ENCODE data around the gene MBD3L5.
"Not testable (repeated sequence)": the region's sequence is repeated elsewhere in the genome, so short reads cannot be mapped to it uniquely, and the experiment has no call there.

MBD3L5 gene

DNA sequence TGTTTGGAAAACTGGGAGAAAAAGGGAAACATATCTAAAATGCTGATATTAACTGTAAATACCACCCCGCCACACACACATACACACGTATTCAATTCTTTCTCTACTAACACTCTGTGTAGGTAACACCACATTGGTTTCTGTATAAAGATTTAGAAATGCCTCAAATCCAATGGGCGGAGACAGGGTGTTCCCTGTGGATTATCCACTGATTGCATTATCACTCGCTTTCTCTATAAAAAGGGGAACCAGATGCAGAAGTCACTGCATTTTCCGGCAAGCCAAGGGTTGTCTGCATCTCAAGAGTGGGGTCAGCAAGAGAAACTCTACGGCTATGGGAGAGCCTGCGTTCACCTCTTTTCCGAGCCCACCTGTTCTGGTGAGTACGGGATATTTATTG lies at the start of gene MBD3L5:
Gene MBD3L5 (plus strand): TSS at position 301 of the 400 bp plus-strand sequence. CDS start 34 bp downstream, at position 335.
- DNase-seq, result not testable (repeated sequence)

DNA sequence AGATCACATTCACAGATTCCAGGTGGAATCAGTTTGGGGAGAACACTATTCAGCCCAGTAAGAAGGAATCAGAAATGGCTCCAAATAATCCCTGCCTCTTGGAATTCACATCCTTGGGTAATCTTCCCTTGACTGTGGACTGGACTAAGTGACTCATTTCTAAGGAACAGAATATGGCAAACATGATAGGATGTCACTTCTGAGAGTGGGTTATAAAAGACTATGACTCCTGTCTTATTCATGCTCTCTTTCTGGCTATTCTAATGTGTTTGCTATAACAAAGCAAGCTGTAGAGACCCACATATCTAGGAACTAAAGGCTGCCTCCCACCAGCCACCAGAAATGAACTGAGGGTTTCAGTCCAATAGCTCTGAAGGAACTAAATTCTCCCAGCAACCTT lies 46.9 kb upstream of the MBD3L5 start:
- DNase-seq, result no peak

DNA sequence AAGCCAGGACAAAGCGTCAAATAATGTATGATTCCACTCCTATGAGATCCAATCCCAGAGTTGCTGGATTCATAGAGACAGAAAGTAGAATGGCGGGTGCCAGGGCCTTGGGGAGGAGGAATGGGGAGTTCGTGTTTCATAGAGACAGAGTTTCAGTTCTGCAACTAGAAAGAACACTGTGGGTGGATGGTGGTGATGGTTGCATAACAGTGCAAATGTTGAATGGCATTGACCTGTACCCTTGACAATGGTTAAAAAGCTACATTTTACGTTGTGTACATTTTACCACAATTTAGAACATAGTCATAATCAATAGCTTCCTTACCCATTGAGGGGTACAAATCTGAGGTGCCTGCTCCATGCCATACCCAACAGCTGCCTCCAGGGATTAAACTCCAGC lies 42.5 kb upstream of the MBD3L5 start:
- peak; percentile 97 for DNase-seq

DNA sequence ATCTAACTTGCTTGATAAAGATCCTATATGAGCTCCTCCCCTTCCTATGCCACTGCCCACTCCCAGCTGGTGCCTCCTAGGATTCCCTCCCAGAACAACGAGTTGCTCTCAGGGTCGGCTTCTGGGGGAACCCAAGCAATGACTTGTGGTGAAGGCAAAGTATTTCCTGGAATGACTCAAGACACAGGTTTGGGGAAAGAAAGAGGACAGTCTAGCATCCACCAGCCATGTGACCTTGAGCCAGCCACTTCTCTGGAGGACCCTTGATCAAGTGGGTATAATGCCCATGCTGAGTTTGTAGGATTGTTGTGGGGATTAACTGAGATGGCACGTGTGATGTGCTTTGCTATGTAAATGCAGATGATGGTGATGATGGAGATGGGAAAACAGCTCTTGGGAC lies 42.1 kb upstream of the MBD3L5 start:
- peak; percentile 93 for DNase-seq

DNA sequence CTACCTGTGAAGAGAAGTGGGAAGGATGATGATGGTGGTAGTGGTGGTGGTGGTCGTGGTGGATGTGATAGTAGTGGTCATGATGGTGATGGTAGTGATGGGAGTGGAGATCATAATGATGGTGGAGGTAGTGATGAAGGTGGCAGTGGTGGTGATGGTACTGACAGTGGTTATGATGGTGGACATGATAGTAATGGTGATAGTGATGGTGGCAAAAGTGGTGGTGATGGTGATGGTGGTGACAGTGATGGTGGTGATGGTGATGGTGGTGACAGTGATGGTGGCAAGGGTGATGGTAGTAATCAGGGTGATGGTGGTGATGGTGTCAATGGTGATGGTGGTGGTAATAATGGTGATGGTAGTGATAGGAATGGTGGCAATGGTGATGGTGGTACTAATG lies 35.3 kb upstream of the MBD3L5 start:
- no peak for DNase-seq

DNA sequence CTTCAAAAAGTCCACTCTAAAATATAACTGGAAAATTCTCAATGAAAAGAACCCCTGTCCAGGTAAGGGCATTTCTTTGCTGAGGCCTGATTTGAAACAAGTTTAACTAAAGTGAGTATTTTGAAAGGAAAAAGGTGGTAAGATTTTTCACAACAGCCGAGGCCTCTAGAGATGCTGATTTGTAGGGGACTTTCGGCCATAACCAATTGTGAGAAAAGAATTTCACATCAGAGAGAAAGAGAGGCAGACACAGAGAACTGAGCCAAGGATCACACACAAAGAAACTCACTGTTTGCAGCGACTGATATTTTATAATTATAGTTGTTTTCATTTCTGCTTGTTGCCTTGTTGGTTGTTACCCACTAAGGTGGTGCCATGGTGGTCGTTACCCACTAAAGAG lies 33.6 kb upstream of the MBD3L5 start:
- DNase-seq, result no peak

DNA sequence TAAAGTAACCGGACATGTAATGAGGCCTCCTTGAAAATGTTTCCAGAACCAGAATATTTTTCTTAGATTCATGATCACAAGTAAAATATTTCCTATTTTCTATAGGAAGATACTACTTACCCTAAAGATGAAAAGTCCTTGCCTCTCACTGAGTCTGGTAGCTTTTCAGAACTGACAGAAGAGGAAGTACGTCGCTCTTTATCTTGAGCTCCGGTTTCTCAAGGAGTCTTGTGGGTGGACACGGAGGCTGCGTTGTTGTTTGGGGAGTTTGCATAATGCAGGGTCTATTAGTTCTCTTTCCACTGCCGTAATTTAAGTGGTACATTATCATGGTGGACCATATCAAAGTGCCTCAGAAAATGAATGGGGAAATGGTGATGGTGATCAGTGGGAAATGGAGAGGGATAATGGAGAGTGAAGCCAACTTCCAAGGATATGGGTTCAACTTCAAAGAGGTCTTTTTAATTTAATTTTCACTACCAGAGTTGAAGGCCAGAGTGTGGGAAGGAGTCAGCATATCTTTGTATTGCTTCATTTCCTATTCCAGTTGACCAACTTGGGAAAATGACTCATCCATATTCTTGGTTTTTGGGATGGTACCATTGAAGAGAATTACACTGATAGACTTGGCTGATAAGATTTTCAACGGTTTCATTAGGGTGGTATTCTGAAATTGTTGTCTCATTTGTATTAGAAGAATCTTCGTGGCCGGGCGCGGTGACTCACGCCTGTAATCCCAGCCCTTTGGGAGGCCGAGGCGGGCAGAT lies 32.5 kb upstream of the MBD3L5 start:
- peak; percentile 93 for DNase-seq

DNA sequence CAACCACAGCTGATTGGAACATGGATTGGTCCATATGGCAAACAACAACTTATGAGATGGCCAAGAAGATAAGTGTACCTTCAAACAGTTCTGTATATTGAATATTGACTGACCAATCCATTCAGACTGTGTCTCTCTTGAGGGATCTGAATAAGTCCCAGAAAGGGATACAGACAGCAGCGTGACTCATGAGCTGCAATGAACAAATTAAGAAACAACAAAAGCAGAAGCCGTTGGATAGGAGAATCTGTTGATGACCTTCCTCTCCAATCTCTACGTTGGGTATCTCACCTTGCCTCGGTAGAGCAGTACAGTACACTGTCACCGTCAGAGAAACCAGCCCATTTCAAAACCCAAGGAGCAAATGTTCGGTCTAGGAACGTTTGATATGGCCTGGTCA lies 30.4 kb upstream of the MBD3L5 start:
- DNase-seq, result peak; percentile 81

DNA sequence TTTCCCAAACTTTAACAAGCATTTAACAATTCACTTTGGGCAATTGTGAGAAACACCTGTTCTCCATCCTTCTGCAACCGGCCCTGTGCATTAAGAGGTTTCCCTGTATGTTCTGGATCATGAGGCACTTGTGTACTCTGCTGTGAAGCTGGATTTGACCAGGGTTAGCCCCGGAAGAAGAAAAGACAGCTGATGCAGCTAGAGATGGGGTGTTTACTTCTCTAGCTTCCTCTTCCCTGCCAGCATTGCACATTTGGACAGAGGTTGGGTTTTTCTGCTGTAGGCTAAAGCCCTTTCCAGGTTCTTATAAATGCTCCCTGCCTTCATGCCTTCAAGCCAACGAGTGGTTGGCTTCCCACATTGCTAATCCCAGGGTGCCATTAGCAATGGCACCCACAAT lies 30.0 kb upstream of the MBD3L5 start:
- peak; percentile 56 for DNase-seq

DNA sequence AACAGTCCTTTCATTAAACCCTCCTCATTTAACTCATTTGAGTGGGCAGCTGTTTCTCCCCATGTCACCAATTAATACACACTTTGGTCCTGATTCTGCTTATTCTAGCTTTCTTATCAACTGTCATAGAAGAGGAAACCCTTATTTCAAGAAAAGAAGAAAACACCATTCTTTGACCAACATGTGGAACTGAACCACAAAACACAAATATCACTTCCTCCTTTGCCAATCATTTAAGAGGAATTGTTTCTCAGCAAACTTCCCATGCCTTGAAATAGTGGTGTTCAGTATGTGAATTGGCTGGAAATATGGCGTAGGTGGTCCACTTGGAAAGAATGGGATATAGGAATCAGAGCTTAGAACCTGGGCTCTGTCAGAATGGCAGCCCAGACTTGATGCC lies 29.6 kb upstream of the MBD3L5 start:
- peak; percentile 84 for DNase-seq

DNA sequence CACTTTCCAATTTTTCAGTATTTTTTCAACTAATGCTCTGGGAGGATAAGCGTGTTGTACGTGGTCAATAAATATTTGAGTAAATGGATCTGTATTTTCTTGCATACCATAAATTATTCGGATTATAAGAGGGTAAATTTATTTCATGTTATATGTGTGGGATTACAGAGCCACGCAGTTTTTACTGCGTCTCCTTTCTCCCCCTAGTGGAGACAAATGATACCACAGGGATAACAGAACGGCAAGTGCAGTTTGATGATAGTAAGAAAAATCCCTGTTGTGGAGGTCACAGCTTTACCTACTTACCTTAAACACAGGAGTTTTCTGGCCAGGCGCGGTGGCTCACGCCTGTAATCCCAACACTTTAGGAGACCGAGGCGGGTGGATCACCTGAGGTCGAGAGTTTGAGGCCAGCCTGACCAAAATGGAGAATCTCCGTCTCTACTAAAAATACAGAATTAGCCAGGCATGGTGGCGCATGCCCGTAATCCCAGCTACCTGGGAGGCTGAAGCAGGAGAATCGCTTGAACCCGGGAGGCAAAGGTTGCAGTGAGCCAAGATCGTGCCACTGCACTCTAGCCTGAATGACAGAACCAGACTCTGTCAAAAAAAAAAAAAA lies 26.0 kb upstream of the MBD3L5 start:
- DNase-seq, result no peak

DNA sequence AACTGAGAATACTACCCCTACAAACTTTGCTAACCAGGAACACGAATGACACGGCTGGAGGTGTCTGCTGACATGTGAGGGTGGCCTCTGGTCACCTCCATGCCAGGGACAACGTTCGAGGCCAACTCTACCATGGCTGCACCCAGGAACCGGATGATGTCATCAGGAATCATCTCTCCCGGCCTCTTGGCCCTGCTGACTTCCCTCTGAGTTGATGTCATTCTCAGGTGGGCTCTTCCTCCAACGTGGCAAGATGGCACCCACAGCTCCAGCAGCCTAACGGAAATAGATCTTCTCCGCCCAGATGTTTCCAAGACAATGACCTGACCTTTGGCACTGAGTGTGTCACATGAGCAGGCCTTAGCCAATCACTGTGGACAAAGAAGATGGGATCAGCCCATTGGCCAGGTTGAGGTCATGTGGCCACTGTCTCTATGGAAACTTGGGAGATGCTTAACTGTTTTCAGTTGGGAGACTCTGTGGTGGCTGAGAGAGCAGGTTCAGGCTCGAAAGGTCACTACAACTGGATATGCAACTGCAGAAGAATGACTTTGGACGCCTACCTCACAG lies 24.2 kb upstream of the MBD3L5 start:
- no peak for DNase-seq

DNA sequence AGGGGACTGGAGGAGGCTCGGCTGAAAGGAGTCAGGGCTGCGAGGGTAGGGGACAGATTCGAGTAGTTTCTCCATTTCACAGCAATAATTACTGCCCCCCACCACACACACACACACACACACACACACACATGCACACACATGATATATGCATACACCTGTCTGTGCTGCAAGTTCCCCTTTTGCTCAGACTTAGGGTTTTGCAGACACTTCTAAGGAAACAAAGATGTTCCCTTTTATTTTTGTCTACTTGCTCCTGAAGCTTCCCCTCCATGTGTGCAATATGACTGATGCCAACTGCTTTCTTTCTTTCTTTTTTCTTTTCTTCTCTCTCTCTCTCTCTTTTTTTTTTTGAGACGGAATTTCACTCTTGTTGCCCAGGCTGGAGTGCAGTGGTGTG lies 22.5 kb upstream of the MBD3L5 start:
- DNase-seq, result peak; percentile 75

DNA sequence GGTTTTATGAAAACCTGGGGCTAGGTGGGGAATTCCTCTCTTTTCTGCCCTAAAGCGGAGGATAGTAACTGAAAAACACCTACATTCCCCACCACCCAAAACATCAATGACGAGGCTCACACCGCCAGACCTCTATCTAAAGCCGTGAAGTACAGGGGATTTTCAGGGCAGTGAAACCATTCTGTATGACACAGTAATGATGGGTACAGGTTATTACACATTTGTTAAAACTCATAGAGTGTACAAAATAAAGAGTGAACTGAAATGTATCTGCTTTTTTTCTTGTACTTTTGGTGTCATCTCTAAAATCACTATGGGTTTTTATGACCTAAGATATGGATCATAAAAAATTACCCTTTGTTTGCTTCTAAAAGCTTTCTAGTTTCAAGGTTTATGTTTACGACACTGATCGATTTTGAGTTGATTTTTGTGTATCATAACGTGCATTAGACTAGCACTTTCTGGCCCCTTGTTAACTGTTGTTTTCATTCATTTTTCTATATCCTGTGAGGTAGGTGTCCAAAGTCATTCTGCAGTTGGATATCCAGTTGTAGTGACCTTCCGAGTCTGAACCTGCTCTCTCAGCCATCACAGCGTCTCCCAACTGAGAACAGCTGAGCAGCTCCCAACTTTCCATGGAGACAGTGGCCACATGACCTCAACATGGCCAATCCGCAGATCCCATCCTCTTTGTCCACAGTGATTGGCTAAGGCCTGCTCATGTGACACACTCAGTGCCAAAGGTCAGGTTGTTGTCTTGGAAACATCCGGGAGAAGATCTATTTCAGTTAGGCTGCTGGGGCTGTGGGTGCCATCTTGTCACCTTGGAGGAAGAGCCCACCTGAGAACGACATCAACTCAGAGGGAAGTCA lies 19.4 kb upstream of the MBD3L5 start:
- DNase-seq, result no peak

DNA sequence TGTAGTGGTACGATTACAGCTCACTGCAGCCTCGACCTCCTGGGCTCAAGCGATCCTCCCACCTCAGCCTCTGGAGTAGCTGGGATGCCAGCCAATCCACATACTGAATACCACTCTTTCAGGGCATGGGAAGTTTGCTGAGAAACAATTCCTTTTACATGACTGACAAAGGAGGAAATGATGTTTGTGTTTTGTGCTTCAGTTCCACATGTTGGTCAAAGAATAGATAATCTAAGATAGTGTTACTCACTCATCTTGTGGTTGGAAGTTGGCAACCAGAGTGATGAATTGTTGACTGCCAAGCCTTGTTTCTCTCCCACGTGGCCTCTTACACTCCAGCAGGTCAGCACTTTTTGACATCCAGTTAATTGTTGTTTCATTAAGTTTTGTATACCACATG lies 16.7 kb upstream of the MBD3L5 start:
- DNase-seq, result peak; percentile 98

DNA sequence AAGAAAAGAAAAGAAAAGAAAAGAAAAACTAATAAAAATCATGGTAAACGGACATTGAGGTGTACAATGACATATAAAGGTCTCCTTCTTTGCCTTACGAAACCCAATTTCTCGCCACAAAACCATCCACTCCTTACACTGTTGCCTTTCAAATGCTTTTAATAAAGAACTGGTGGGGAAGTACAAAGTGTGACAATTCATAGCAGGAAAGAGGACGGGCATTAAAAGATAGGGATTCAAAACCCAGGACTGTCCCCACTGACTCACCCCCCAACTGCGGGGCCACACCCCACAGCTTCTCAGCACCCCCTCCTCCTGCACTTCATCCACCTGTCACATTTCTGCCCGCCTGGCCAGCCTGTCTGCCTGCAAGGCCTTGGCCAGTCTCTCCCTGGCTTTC lies 11.6 kb upstream of the MBD3L5 start:
- no peak for DNase-seq

DNA sequence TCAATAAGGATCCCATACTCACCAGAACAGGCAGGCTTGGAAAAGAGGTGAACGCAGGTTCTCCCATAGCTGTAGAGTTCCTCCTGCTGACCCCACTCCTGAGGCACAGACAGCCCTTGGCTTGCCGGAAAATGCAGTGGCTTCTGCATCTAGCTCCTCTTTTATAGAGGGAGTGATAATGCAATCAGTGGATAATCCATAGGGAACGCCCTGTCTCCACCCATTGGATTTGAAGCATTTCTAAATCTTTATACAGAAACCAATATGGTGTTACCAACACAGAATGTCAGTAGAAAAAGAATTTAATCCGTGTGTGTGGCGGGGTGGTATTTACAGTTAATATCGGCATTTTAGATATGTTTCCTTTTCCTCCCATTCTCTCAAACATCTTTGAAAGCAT lies 9.0 kb upstream of the MBD3L5 start, which contains the start of gene MBD3L2B:
Gene MBD3L2B (minus strand): TSS at position 101 of the 400 bp plus-strand sequence. CDS start 34 bp downstream, at position 67.
- DNase-seq, result not testable (repeated sequence)

DNA sequence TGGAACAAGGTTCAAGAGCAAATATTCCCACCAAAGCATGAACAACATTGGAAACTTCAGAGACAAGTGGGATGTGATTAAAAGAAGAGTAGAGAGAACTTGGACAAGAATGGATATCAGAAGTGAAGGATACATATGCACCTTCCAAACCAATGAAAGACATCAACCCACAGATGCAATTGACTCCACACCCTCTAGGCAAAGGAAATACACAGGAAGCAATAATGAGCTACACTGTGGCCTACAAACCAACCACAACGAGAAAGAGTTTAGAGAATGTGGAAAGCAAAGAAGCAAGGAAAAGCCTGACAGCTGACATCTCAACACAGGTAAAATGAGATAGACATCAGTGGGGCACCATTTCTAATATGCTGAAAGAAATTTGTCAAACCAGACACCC lies 1.6 kb upstream of the MBD3L5 start:
- DNase-seq, result not testable (repeated sequence)

DNA sequence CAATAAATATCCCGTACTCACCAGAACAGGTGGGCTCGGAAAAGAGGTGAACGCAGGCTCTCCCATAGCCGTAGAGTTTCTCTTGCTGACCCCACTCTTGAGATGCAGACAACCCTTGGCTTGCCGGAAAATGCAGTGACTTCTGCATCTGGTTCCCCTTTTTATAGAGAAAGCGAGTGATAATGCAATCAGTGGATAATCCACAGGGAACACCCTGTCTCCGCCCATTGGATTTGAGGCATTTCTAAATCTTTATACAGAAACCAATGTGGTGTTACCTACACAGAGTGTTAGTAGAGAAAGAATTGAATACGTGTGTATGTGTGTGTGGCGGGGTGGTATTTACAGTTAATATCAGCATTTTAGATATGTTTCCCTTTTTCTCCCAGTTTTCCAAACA lies 9.7 kb downstream of the MBD3L5 start, which contains the start of gene MBD3L4:
Gene MBD3L4 (minus strand): TSS at position 101 of the 400 bp plus-strand sequence. CDS start 35 bp downstream, at position 66.
- DNase-seq, result not testable (repeated sequence)

DNA sequence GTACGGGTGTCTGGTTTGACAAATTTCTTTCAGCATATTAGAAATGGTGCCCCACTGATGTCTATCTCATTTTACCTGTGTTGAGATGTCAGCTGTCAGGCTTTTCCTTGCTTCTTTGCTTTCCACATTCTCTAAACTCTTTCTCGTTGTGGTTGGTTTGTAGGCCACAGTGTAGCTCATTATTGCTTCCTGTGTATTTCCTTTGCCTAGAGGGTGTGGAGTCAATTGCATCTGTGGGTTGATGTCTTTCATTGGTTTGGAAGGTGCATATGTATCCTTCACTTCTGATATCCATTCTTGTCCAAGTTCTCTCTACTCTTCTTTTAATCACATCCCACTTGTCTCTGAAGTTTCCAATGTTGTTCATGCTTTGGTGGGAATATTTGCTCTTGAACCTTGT lies 11.2 kb downstream of the MBD3L5 start:
- not testable (repeated sequence) for DNase-seq

DNA sequence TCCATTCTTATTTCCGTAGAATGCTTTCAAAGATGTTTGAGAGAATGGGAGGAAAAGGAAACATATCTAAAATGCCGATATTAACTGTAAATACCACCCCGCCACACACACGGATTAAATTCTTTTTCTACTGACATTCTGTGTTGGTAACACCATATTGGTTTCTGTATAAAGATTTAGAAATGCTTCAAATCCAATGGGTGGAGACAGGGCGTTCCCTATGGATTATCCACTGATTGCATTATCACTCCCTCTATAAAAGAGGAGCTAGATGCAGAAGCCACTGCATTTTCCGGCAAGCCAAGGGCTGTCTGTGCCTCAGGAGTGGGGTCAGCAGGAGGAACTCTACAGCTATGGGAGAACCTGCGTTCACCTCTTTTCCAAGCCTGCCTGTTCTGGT lies 18.6 kb downstream of the MBD3L5 start, which contains the start of gene MBD3L2:
Gene MBD3L2 (plus strand): TSS at position 301 of the 400 bp plus-strand sequence. CDS start 53 bp downstream, at position 354.
- DNase-seq, result not testable (repeated sequence)

DNA sequence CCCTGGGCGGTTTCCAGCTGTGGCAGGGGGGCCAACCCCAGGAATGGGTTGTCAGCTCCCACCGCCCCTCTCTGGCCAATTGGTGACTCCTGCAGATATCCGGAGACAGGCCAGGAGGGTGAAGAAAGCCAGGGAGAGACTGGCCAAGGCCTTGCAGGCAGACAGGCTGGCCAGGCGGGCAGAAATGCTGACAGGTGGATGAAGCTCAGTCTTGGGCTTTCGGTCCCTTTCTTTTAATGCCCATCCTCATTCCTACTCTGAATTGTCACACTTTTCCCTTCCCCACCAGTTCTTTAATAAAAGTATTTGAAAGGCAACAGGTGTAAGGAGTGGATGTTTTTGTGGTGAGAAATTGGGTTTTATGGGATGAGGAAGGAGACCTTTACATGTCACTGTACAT lies 21.0 kb downstream of the MBD3L5 start:
- not testable (repeated sequence) for DNase-seq

DNA sequence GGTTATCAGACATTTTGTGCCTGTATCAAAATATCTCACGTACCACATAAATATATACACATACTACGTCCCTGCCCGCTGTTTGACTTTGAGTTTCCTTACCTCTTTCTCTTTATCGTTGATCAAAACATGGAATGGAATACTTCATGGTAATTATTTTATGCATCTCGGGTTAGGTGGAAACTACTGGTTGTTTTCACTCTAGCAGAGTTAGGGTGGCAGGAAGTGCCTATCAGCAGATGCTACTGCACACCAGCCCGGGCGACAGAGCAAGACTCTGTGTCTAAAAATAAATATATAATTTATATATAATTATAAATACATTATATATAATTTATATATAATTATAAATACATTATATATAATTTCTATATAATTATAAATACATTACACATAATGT lies 22.5 kb downstream of the MBD3L5 start:
- DNase-seq, result not testable (repeated sequence)

All from MV-4-11 (cell line).